Esophagus muscularis mucosa (tissue), 4 donors: Measurements from ENCODE around the gene DCAF6. TPM values are rescaled to one million over a fixed set of nuclear protein-coding genes. Genes with fewer than 3 reads are reported as not detected.

Experiments
- DNase-seq: peaks from one replicate; pipeline ENCODE4 v3.0.0-alpha.2; 2017; ENCODE audit errors: extremely low spot score
- H3K27ac ChIP-seq, 4 donors: fragments of 200-600 bp; sonication (generic); replicated peaks in 1 of 4; 1 replicate in 3 of 4; 2 replicates in 1 of 4; pipeline ENCODE4 v1.5.1; 2016 to 2019; ENCODE audit warnings: mild to moderate bottlenecking in 1 of 4
- H3K27me3 ChIP-seq, 4 donors: fragments of 200-600 bp; sonication (generic); one replicate each; pipeline versions ENCODE4 v1.5.1 to v1.6.0; 2016 to 2019
- H3K36me3 ChIP-seq, 4 donors: fragments of 200-600 bp; sonication (generic); one replicate each; pipeline ENCODE4 v1.5.1; 2016 to 2019
- H3K4me1 ChIP-seq, 4 donors: fragments of 200-600 bp; sonication (generic); one replicate each; pipeline ENCODE4 v1.5.1; 2016 to 2019
- H3K4me3 ChIP-seq, 4 donors: fragments of 200-600 bp; sonication (generic); 1 replicate in 2 of 4; 2 replicates in 2 of 4; pipeline ENCODE4 v1.5.1; 2016 to 2019; ENCODE audit warnings: mild to moderate bottlenecking in 4 of 4, moderate library complexity in 1 of 4
- H3K9me3 ChIP-seq, 4 donors: fragments of 200-600 bp; sonication (generic); 1 replicate in 3 of 4; 2 replicates in 1 of 4; pipeline ENCODE4 v1.5.1; 2016 to 2019
- CTCF ChIP-seq, 3 experiments: fragments of 200-600 bp in 2 of 3; fragments of 450-650 bp in 1 of 3; sonication (generic) in 2 of 3; IDR thresholded peaks; one replicate each; pipeline ENCODE4 v1.5.1; 2017 to 2019; ENCODE audit warnings: antibody characterized with exemption in 3 of 3, mild to moderate bottlenecking in 2 of 3, moderate library complexity in 1 of 3
- EP300 ChIP-seq: sonication (generic); formaldehyde crosslinking; IDR thresholded peaks from one replicate; pipeline ENCODE4 v1.6.1; 2017; ENCODE audit warnings: antibody characterized with exemption
- POLR2A ChIP-seq: fragments of 450-650 bp; IDR thresholded peaks from one replicate; pipeline ENCODE4 v1.6.1; 2017; ENCODE audit warnings: antibody characterized with exemption, moderate library complexity, mild to moderate bottlenecking, low read depth
- POLR2AphosphoS5 ChIP-seq, 2 donors: sonication (generic); formaldehyde crosslinking; IDR thresholded peaks; one replicate each; pipeline ENCODE4 v1.6.1; 2017; ENCODE audit warnings: antibody characterized with exemption in 2 of 2
- WGBS: methylation state at CpG from one replicate; pipeline ENCODE4 v1.1.5; 2018; 5-methylcytosine and 5-hydroxymethylcytosine counted together
- intact Hi-C: fragments of 100-400 bp; cut with DNase I; formaldehyde crosslinking; loops from one replicate; pipeline ENCODE4 v1.15.1; 2023
- total RNA-seq, 4 donors: library from RNA; depleted of rRNA; stranded (reverse); fragments of >200 nt; gene quantifications; one replicate each; pipeline versions ENCODE4 v1.1.0 to v1.2.1, GENCODE V29; 2016

Gene DCAF6
- total RNA-seq, 4 donors from 2014 or later = 80.4 to 110 (median 93.9) TPM

GRCh38 chr1:168083456-168084325 lies 147.2 kb downstream of the DCAF6 start:
- H3K36me3 ChIP-seq = peaks cover 0 to 37% (median 9%) of the 10 kb centered on the region in 4 donors
- DNase-seq = peak; percentile 70
- 87% methylated on average over 7 of the region's 7 CpGs for WGBS
- H3K4me1 ChIP-seq = peaks cover 41 to 77% (median 75%) of the 10 kb centered on the region in 4 donors
- H3K27ac ChIP-seq = peak overlapping the region; percentile 64 to 74 (median 72)
- no peaks in the 10 kb centered on the region for H3K27me3 ChIP-seq
- intact Hi-C loops = loop anchor here (5.0 kb wide), 2 partner anchors 146 to 261 kb away; partner anchors contain the start of genes DCAF6 and MPC2
- H3K9me3 ChIP-seq = no peaks in the 10 kb centered on the region
- TF ChIP-seq POLR2AphosphoS5 (IDR thresholded peaks at IDR 0.05) (no peak), EP300 (no peak), CTCF (IDR thresholded peaks at IDR 0.05) (no peak), POLR2A (no peak)
- no peak overlapping the region for H3K4me3 ChIP-seq

GRCh38 chr1:168084396-168085231 lies 148.1 kb downstream of the DCAF6 start:
- no peaks in the 10 kb centered on the region for H3K9me3 ChIP-seq
- intact Hi-C loops = loop anchor here (5.0 kb wide), 3 partner anchors 63 to 262 kb away; partner anchors contain the start of genes DCAF6 and MPC2
- no peaks in the 10 kb centered on the region for H3K27me3 ChIP-seq
- H3K27ac ChIP-seq = peak overlapping the region; percentile 64 to 74 (median 72)
- peak; percentile 90 for DNase-seq
- WGBS = 43% methylated on average over 9 of the region's 13 CpGs
- TF ChIP-seq CTCF (IDR thresholded peaks at IDR 0.05) (peak; percentile 73 to 95 (median 76)), POLR2AphosphoS5 (IDR thresholded peaks at IDR 0.05) (peak in 1 of 2 donors; percentile 12), POLR2A (no peak)
- peaks cover 37 to 72% (median 68%) of the 10 kb centered on the region in 4 donors for H3K4me1 ChIP-seq
- H3K4me3 ChIP-seq = peak overlapping the region in 2 of 4 donors; percentile 4 to 6
- H3K36me3 ChIP-seq = peaks cover 0 to 43% (median 12%) of the 10 kb centered on the region in 4 donors

- intact Hi-C loops = loop anchor here (5.0 kb wide), 1 partner anchor 62 kb away; no protein-coding TSS in a partner anchor
- H3K36me3 ChIP-seq = peaks cover 0 to 51% (median 16%) of the 10 kb centered on the region in 4 donors
- H3K9me3 ChIP-seq = no peaks in the 10 kb centered on the region
- H3K4me1 ChIP-seq = peaks cover 29 to 63% (median 60%) of the 10 kb centered on the region in 4 donors
- H3K27ac ChIP-seq = peak overlapping the region; percentile 64 to 74 (median 72)
- peak overlapping the region in 3 of 4 donors; percentile 4 to 17 (median 6) for H3K4me3 ChIP-seq
- 45% methylated on average over 12 of the region's 16 CpGs for WGBS
- DNase-seq = peak; percentile 92
- TF ChIP-seq POLR2AphosphoS5 (IDR thresholded peaks at IDR 0.05) (peak in 1 of 2 donors; percentile 69), EP300 (no peak)
- no peaks in the 10 kb centered on the region for H3K27me3 ChIP-seq
Observed at GRCh38 chr1:168085401-168085872, 149.0 kb downstream of the DCAF6 start.

GRCh38 chr1:168086438-168086837 lies 150.0 kb downstream of the DCAF6 start:
- peak; percentile 57 for DNase-seq
- Histone ChIP-seq H3K27me3 (no peaks in the 10 kb centered on the region), H3K4me1 (peaks cover 22 to 58% (median 54%) of the 10 kb centered on the region in 4 donors), H3K27ac (peak overlapping the region; percentile 64 to 74 (median 72)), H3K36me3 (peaks cover 0 to 56% (median 20%) of the 10 kb centered on the region in 4 donors), H3K4me3 (no peak overlapping the region), H3K9me3 (no peaks in the 10 kb centered on the region)
- intact Hi-C loops = loop anchor here (5.0 kb wide), 1 partner anchor 61 kb away; no protein-coding TSS in a partner anchor
- WGBS = 78% methylated on average over 2 of the region's 2 CpGs
- no peak for TF ChIP-seq POLR2A
- TF ChIP-seq CTCF (IDR thresholded peaks at IDR 0.05) = no peak
- no peak for TF ChIP-seq POLR2AphosphoS5 (IDR thresholded peaks at IDR 0.05)
- TF ChIP-seq EP300 = no peak
